ENCODE results near the gene TCOF1. TPM values are rescaled to one million over a fixed set of nuclear protein-coding genes. Genes with fewer than 3 reads are reported as not detected.

Gene TCOF1
- total and polyA plus RNA-seq, 2 of the 8 experiments (the other 6 are each of a cell fraction or from before 2014, with no cell fraction given), result 35.9 to 170 TPM

GRCh38 chr5:150311015-150311692 lies 46.3 kb upstream of the TCOF1 start:
- Histone ChIP-seq H2BK5ac (ENCODE audit: low read depth, low read length) (no peak overlapping the region), H3K79me1 (ENCODE audit: low read depth, low read length) (no peaks in the 10 kb centered on the region), H2BK15ac (ENCODE audit: low read length) (no peak overlapping the region), H3K79me2 (ENCODE audit: control insufficient read depth in 1 of 2, insufficient read depth in 2 of 2, low read length in 2 of 2) (no peaks in the 10 kb centered on the region), H3K4ac (replicated peaks; ENCODE audit: insufficient read length, low read depth, low read length) (no peak overlapping the region), H3K4me2 (ENCODE audit: insufficient read depth in 1 of 2, low read depth in 2 of 2, low read length in 2 of 2) (no peak overlapping the region), H3K36me3 (ENCODE audit: control insufficient read depth in 2 of 4, insufficient read depth in 4 of 4, low read length in 3 of 4) (no peaks in the 10 kb centered on the region), H3K23me2 (ENCODE audit: low read depth, low read length) (no peaks in the 10 kb centered on the region), H2AFZ (ENCODE audit: low read length) (no peak overlapping the region), H3K9ac (replicated peaks in 1 of 4; ENCODE audit: extremely low read depth in 1 of 4, low read depth in 3 of 4, low read length in 3 of 4) (no peak overlapping the region), H3K4me1 (replicated peaks in 1 of 4; ENCODE audit: control insufficient read depth in 3 of 4, insufficient read depth in 4 of 4, low read length in 3 of 4) (peaks cover 0 to 3% (median 0%) of the 10 kb centered on the region in 4 experiments; a peak in 2 of 7 replicates), H4K8ac (ENCODE audit: extremely low read depth, insufficient read depth, low read length) (no peak overlapping the region), H4K20me1 (replicated peaks in 1 of 2; ENCODE audit: control insufficient read depth in 1 of 2, insufficient read depth in 2 of 2, low read length in 2 of 2) (no peaks in the 10 kb centered on the region), H3K23ac (ENCODE audit: insufficient read length) (no peak overlapping the region), H3K18ac (ENCODE audit: extremely low read depth, low read length) (no peak overlapping the region), H3K9me3 (ENCODE audit: insufficient read depth in 2 of 2, low read depth in 1 of 2, low read length in 1 of 2) (no peaks in the 10 kb centered on the region), H2BK20ac (ENCODE audit: low read length) (no peak overlapping the region), H4K5ac (ENCODE audit: insufficient read length, low read depth, low read length) (no peak overlapping the region), H4K91ac (replicated peaks; ENCODE audit: insufficient read length, low read length) (no peak overlapping the region), H3K27ac (ENCODE audit: low read depth, low read length) (no peak overlapping the region), H3K56ac (replicated peaks; ENCODE audit: insufficient read length, low read depth, low read length) (no peak overlapping the region), H2BK120ac (replicated peaks; ENCODE audit: low read depth, low read length) (no peak overlapping the region), H3K27me3 (replicated peaks in 1 of 4; ENCODE audit: control insufficient read depth in 3 of 4, extremely low read depth in 1 of 4, insufficient read depth in 3 of 4, low read length in 3 of 4) (no peaks in the 10 kb centered on the region), H3K14ac (ENCODE audit: insufficient read length) (no peak overlapping the region), H3K4me3 (ENCODE audit: extremely low read depth in 1 of 4, insufficient read depth in 2 of 4, low read depth in 3 of 4, low read length in 4 of 4) (no peak overlapping the region), H2AK5ac (ENCODE audit: low read depth, low read length) (no peak overlapping the region), H2BK12ac (ENCODE audit: low read depth, low read length) (no peak overlapping the region)
- FAIRE-seq (no peak), DNase-seq (ENCODE audit: low read depth in 1 of 2, low spot score in 2 of 2) (no peak)
- ChIA-PET POLR2A (ENCODE audit: partially characterized antibody) (no interaction called here), CTCF (ENCODE audit: partially characterized antibody) (interaction anchor here (0.9 to 2.8 kb wide), 9 partner anchors 9 to 121 kb away, joined by 3 to 6 read pairs (median 4); partner anchors contain the start of gene ARSI)
- 76% methylated on average over 7 of the region's 7 CpGs; no CpG with 5 or more reads in 1 of the 2 experiments for WGBS, 2 experiments (ENCODE audit: extremely low coverage in 1 of 2, insufficient coverage in 1 of 2, insufficient read length in 1 of 2, insufficient replicate concordance in 2 of 2, low coverage in 1 of 2, low lambda C conversion rate in 2 of 2, missing lambda C conversion rate in 1 of 2)
- no peak for TF ChIP-seq SP4 (IDR thresholded peaks at IDR 0.05; ENCODE audit: low read length)
- no peak for TF ChIP-seq POLR2AphosphoS5 (IDR thresholded peaks at IDR 0.05; ENCODE audit: low read depth, low read length)
- no peak for TF ChIP-seq NRF1 (IDR thresholded peaks at IDR 0.05; ENCODE audit: low read depth, low read length)
- no peak for TF ChIP-seq CHD2 (IDR thresholded peaks at IDR 0.05; ENCODE audit: low read length)
- no peak for TF ChIP-seq BCL11A (IDR thresholded peaks at IDR 0.05; ENCODE audit: low read depth in 2 of 2, low read length in 2 of 2)
- TF ChIP-seq KDM5A (IDR thresholded peaks at IDR 0.05; ENCODE audit: low read length), result no peak
- TF ChIP-seq FOSL1 (IDR thresholded peaks at IDR 0.05; ENCODE audit: insufficient read depth, low read depth, low read length), result no peak
- no peak for TF ChIP-seq CHD1 (IDR thresholded peaks at IDR 0.05; ENCODE audit: low read depth, low read length)
- no peak for TF ChIP-seq CBX5 (IDR thresholded peaks at IDR 0.05; ENCODE audit: low read depth, low read length)
- no peak for TF ChIP-seq MAFK (IDR thresholded peaks at IDR 0.05; ENCODE audit: low read depth, low read length)
- TF ChIP-seq KDM4A (IDR thresholded peaks at IDR 0.05; ENCODE audit: low read depth, low read length, severe bottlenecking), result no peak
- no peak for TF ChIP-seq EGR1 (IDR thresholded peaks at IDR 0.05; ENCODE audit: borderline replicate concordance, low read depth, low read length)
- TF ChIP-seq TCF12 (IDR thresholded peaks at IDR 0.05; ENCODE audit: low read depth, low read length), result no peak
- TF ChIP-seq RAD21 (IDR thresholded peaks at IDR 0.05 in 1 of 2, conservative IDR thresholded peaks at IDR 0.05 in 1 of 2; ENCODE audit: low read depth in 2 of 2, low read length in 2 of 2), result no peak
